Keratinocyte (primary cell): Measurements from ENCODE around the gene C7orf33.

Source experiments
- CTCF ChIP-seq, 3 experiments: IDR thresholded peaks in 1 of 3; conservative IDR thresholded peaks in 1 of 3; optimal IDR thresholded peaks in 1 of 3; 2 replicates in 2 of 3; 3 replicates in 1 of 3; pipeline versions ENCODE3 to v1.5.1; 2011; ENCODE audit warnings: low read length in 3 of 3, mild to moderate bottlenecking in 3 of 3, moderate library complexity in 2 of 3, control low read depth in 1 of 3, inconsistent platforms in 1 of 3; ENCODE audit not compliant: insufficient read depth in 2 of 3; ENCODE audit errors: extremely low read depth in 1 of 3
- EZH2 ChIP-seq: IDR thresholded peaks from one replicate; pipeline ENCODE4 v1.6.1; 2012; ENCODE audit warnings: inconsistent platforms, mild to moderate bottlenecking, low read length, moderate library complexity

GRCh38 chr7:148584154-148584827, 6.3 kb upstream of the C7orf33 start:
- no peak for TF ChIP-seq EZH2
- TF ChIP-seq CTCF (optimal IDR thresholded peaks at IDR 0.05 in 1 of 3, IDR thresholded peaks at IDR 0.05 in 1 of 3, conservative IDR thresholded peaks at IDR 0.05 in 1 of 3; ENCODE audit: extremely low read depth in 1 of 3, insufficient read depth in 2 of 3, low read length in 3 of 3): no peak
